Measurements from ENCODE around the gene PHLDA3.
"Not testable (repeated sequence)": the region's sequence is repeated elsewhere in the genome, so short reads cannot be mapped to it uniquely, and the experiment has no call there.

Gene PHLDA3

DNA sequence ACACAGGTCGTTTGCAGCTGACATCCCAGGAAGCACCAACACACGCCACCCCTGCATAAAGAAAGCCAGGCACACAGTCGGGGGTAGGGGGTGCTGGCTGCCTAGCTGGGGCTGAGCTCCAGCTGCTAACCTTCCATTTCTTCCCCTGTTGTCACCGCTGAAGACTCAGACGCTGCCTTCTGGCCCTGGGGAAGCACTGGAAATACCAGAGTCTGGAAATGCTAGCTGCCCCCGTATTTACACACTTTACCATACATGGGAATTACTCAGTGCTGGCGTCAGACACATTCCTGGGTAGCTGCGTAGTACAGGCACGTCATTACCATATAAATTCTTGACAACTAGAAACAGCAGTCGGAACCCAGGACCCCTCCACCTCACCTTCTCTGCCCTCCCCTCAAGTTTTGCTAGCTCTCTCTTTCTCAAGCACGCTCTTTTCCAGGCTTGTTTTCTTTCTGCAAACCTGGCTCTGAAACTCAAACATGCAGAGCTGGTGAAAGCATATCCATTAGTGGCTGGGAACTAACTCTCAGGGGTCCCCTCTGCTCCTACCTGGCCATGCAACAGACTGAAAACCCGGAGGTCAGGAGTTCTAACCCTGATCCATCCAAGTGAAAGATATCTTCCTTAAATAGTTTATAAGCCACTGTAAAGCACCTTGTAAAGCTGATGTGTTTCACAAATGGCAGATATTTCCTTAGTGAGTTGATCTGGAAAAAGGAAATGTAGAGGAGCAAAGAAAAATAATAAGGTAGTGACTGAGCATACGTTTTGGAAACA lies 34.6 kb upstream of the PHLDA3 start:
- no peak for DNase-seq (ENCODE audit: low read depth in 2 of 2)

DNA sequence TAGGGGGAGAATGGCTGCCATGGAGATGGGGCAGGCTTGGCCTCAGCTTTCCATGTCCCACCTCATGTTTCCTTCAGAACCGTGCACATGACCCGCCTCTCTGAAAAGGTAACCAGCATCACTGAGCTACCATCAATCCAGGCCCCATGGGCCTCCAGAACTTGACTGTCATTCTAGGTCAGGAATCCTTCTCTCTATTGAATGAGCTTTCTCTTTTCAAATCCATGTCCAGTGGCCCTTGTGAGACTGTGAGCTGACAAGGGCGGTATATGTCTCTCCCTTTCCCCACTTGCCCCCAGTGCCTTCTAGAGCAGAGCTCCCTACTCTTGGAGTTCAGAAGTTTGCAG lies 33.5 kb upstream of the PHLDA3 start:
- DNase-seq (ENCODE audit: low read depth in 2 of 2) = no peak

GRCh38 chr1:201501812-201502510 lies 33.0 kb upstream of the PHLDA3 start:
- DNase-seq (ENCODE audit: low read depth in 2 of 2) = no peak

GRCh38 chr1:201501144-201501543 lies 32.2 kb upstream of the PHLDA3 start:
- no peak for DNase-seq (ENCODE audit: low read depth in 2 of 2)

DNA sequence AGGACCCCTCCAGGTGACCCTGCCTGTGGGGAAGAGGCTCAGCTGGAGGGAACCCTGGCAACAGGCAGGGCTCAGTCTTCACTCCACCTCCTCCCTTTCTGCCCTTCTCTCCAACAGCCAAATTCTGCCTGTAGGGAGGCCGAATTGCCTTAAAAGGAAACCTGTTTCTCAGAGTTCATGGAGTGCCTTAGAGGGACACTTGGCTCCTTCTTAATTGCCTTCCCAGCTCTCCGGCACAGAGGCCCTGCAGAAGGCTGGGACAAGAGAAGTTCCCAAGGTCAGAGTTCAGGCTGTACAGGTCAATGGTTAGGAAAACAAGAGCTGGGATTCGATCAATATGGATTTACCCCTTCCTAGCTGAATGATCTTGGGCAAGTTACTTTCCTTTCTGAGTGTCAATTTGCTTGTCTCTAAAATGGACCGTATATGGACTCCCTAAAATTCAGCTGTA lies 31.7 kb upstream of the PHLDA3 start:
- DNase-seq (ENCODE audit: low read depth in 2 of 2) = no peak

- no peak for DNase-seq (ENCODE audit: low read depth in 2 of 2)
Observed at GRCh38 chr1:201499795-201500669, 31.0 kb upstream of the PHLDA3 start.

GRCh38 chr1:201499191-201499590 lies 30.2 kb upstream of the PHLDA3 start:
- no peak for DNase-seq (ENCODE audit: low read depth in 2 of 2)

GRCh38 chr1:201498621-201499020 lies 29.6 kb upstream of the PHLDA3 start:
- DNase-seq (ENCODE audit: low read depth in 2 of 2) = no peak

DNA sequence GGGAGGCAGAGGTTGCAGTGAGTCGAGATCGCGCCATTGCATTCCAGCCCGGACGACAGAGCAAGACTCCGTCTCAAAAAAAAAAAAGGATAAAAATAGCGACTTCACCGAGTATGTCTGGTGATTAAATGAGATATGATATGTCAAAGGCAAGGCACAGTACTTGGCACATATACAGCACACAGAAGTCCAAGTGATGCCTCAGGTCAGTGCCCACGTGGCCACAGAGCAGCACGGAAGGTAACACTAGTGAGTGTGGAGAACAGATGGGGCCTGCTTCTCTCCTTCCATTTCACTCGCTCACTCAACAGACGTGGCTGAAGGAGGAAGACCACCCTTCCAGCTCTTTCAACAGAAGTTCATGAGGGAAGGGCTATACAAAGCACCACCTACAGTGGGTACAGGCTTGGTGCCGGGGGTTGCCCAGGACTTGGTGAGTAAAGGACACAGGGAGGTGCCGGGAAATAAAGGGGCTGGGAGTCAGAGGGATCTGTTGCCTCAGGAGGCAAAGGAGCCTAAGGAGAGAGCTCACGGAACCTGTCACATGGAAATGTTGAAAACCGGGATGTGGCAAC lies 29.0 kb upstream of the PHLDA3 start:
- DNase-seq (ENCODE audit: low read depth in 2 of 2) = no peak

DNA sequence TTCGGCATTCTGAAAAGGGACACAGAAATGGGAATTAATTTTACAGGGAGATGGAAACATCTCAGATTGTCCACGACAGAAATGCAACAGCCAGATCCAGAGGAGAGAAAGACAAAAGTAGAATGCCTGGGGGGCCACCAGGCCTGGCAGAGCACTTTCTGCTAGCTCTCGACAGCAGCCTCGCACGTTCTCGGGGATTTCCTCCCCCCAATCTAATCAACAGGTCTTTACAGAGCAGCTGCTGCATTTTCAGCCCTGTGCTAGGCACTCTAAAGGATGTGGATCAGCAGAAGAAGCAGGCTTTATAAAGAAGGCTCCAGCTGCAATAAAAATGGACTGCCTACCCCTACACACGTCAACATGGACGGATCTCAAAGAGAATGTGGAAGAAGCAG lies 27.3 kb upstream of the PHLDA3 start:
- no peak for DNase-seq (ENCODE audit: low read depth in 2 of 2)

DNA sequence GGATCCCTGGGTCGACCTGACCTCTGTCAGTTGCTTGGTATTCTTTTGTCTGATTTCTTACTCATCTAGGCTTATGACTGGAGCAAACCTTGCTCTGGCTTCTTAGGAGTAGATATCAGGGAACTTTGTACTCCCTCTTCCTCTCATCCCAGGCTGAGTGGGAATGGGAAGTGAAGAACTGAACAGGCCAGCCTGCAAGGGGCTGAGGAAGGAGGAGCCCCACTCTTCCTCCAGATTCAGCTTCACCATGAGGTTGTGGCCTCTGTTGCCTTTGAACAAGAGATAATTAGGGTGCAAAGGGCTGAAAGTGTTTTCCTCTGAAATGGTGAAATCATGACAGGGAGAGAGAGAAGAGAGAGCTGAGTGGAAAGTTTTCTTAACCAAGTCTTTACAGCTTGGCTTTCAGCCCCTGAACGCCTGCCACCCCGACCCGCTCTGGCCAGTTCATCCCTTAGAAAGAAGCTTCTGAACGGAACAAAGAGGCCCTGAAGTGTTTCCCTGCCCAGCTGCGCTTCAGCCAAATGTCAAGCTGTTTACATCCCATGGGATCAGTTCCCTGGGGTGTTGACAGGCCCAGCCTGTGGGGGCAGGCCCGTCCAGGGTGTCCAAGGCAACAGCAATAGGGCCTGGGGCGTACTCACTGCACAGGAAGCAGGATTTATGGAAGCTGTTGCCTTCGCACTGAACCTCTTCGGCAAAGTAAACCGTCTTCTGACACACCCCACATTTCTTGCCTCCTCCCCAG lies 26.7 kb upstream of the PHLDA3 start:
- no peak for DNase-seq (ENCODE audit: low read depth in 2 of 2)

DNA sequence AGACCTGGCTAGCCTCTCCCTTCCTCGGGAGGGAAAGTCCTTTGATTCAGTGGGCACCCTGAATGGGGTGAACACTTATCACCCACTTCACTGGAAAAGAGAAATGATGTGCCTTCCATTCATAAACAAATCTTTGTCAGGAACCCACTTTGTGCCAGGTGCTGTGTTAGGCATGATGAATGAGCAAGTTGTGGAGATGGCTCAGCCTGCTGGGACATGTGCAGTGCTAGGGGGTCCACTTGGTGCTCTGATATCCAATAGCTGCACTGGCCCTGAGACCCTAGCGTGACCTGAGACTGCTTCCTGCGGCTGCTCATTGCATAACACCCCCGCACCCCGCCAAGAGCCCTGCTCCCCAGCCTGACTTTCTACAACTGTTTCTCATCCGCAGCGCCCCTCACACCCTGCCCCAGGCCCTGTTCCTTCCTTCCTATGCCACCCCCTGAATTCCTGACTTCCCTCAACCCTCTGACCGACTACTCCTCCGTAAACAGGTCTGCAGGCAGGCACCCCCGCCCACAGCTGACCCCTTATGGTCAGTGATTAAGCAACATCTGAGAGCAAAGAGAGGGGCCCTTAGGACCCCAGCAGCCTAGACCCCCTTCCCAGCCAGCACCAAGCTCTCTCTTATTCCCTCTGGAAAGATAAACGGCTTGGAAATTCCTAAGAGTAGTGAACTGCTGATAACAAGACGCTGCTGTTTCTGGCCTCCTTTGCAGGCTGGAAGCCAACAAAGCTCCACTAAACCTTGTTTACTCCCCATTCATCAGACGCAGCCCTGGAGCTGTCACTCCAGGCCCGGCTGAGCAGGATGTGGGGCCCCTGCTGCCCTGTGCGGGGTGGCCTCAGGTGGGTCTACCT lies 25.0 kb upstream of the PHLDA3 start:
- no peak for DNase-seq (ENCODE audit: low read depth in 2 of 2)

GRCh38 chr1:201493026-201493656 lies 24.2 kb upstream of the PHLDA3 start:
- DNase-seq (ENCODE audit: low read depth in 2 of 2) = not testable (repeated sequence)

- no peak for DNase-seq (ENCODE audit: low read depth in 2 of 2)
Observed at GRCh38 chr1:201491896-201492511, 23.0 kb upstream of the PHLDA3 start.

DNA sequence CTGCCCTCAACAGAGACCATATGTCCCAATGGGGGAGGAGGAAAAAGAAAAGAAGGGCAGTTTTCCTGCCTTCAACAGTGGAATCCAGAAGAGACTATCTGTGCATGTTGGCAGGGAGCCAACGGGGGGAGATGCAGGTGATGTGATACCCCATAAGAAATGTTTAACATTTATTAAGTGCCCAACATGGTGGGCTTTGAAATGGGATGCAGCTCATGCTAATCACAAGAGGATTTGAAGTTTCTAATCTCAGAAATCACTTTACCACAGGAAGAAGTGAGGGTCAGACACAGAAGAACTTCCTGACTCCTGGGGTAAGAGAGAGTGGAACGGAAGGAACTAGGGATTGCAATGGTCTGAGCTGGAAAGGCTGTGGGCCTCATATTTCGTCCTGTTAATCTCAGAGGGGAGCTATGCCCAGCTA lies 21.7 kb upstream of the PHLDA3 start:
- no peak for DNase-seq (ENCODE audit: low read depth in 2 of 2)

DNA sequence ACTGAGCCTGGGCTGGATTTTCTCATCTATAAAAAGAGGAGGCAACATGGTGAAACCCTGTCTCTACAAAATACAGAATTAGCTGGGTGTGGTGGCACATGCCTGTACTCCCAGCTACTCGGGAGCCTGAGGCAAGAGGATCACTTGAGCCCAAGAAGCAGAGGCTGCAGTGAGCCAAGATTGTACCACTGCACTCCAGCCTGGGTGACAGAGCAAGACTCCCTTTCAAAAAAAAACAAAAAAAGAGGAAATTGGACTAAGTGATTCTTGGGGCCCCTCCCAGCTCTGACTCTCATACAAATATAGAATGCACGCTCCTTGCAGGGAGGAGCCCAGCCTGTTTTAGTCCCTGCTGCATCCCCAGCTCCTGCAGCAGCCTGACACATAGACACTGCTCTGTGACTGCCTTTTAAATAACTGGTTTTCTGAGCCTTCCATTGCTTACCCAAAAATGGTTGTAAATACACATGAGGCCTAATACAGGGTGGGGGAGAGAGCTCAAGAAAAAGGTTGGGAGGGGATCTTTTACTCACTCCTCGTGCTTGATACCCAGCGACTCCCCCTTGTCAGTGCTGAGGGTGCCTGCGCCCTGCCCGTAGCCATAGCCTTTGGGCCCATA lies 20.8 kb upstream of the PHLDA3 start:
- no peak for DNase-seq (ENCODE audit: low read depth in 2 of 2)

GRCh38 chr1:201488830-201489589 lies 20.0 kb upstream of the PHLDA3 start:
- DNase-seq (ENCODE audit: low read depth in 2 of 2) = no peak

DNA sequence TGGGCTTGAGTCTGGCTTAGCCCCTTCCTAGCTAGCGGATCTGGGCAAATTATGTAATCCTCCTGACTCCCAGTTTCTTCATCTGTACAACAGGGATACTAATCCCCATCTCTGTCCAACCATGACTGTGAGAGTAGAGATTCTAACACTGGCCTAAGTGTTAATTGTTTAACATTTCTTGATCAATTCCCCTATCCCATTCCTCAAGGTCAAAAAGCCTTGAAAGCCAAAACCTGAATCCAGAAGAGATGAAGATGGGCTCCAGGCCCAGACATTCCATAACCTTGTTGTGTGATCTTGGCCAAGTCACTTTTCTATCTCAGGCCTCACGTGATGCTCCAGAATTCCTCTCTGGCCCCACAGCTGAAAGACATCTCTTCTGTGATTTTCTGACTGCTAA lies 18.8 kb upstream of the PHLDA3 start:
- no peak for DNase-seq (ENCODE audit: low read depth in 2 of 2)

Measured in stimulated activated CD4-positive, alpha-beta T cell treated with anti-CD3 and anti-CD28 coated beads, Interleukin-15, amount 100 ng/mL, for 48 hours (primary cell).